GM18508 (cell line): ENCODE measurements around the gene UQCR10.
"Not testable (repeated sequence)": the region's sequence is repeated elsewhere in the genome, so short reads cannot be mapped to it uniquely, and the experiment has no call there.

ENCODE experiments used
- ATAC-seq: cut with Tn5 transposase; IDR thresholded peaks from one replicate; pipeline ENCODE4 v1.9.1; 2021; ENCODE audit warnings: moderate number of reproducible peaks; ENCODE audit not compliant: insufficient read depth, unreplicated experiment

The UQCR10 gene

DNA sequence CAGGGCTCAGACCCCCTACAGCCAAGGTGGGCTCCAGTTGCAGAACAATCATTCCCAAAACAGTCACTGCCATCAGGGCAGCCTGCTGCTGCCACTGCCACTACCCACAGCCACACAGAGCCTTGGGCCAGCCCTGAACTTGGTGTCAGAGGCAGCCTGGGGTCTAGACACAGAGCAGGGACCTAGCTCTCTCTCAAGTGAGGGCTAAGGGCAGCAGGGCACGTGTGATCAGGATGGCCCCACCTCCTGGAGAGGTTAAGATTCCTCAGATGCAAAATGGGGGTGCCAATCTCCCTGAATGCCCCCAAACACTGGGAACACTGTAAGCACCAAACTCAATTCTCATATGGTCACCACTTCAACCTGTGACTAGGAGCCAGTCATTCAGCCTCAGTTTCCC is 31.8 kb upstream of the UQCR10 start:
- ATAC-seq: no peak

DNA sequence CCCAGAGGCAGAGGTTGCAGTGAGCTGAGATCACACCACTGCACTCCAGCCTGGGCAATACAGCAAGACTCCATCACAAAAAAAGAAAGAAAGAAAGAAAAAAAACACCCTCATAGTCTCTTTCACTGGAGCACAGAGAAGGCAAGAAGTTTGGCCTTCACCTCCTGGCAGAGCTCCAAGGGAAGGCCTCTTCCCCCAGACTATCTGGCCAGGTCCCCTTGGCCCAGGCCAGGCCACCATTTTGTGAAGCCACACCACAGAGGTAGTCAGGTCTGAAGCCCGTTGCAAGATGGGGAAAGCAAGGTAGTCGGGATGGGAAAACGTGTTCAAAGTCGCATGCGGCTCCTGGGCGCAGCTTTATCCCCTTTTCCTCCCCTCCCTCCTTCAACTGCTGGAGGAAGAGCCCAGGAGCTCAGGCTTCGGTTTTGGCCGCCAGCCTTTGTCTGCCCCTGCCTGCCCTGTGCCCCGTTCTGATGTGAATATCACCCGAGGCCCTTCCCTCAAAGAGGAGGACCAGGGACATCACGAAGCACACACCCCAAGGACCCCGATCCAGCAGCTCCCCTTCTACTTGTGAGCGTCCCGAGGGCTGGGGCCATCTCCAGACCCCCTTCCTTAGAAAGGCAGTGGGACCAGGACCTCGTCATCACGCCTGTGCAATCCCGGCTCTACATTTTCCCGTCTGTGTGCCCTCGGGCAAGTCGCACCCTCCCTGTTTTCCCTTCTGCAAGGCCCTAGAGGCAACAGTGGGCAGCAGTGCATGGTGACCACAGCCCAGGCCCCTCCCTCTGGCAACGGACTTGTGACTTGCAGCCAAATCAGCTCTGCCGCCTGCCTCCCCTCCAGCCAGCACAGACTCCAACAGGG is 29.7 kb upstream of the UQCR10 start:
- ATAC-seq: no peak

DNA sequence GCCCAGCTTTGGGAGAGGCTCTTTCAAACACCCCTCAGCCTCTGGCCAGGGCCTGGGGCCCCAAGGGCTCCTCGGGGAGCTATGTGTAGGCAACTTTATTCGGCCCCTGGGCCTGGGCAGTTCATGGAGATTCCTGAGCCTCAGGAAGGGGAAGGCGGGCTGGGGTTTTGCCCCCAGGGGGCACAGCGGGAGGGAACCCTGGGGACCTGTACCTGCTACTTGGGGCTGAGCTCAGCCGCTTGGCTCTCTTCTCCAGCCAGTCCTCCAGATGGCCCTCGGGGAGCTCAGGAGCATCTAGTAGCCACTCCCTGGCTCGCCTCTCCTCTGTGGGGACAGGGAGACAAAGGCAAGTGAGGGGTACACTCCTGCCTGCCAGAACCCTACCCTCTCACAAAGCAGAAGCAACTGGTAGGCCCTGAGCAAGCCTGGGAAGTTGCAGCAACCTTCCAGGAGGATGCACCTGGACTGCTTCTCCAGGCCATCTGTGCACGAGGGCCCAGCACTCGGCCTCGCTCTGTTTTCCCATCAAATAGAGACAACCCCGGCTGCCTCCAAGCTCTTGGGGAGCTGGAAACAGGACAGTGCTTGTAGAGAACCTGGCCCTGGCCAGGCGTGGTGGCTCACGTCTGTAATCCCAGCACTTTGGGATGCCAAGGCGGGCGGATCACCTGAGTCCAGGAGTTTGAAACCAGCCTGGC is 28.9 kb upstream of the UQCR10 start:
- no peak for ATAC-seq

DNA sequence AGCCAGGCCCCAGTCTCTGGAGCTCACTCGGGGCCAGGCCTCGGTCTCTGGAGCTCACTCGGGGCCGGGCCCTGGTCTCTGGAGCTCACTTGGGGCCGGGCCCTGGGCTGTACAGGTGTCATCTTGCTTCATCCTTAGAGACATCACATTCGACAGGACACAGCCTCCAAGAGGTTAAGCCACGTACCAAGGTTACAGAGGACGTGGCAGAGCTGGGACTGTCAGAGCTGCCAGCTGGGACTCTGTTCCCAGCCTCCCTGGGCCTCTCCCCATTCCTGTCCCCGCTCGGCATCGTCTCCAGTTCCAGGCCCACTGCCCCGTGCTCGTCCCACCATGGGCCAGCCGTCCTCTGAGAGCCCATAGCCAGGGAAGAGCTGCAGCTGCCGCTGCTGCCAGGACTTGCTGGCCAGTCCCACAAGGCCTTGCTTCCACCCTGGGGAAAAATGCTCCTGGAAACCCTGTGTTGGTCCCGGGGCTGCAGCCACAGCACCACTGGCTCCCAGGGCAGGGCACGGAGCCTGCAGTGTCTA is 27.8 kb upstream of the UQCR10 start:
- ATAC-seq: no peak

DNA sequence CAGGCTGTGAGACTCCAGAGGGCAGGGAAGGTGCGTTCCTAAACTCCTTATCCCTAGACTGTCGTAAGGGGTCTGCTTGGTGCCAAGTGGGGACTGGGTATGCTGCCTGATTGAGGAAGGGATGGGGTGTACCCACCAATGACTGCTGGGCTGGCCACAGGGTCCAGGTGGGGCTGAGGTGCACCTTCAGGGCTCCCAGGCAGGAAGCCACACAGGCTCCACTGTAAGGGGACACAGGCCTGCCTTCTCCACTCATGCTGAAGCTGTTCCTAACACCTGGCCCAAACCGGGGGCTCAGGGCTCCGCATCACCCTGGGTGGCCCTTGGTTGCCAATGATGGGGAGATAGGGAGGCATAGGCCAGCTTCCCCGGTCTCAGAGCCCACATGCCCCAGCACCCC is 27.0 kb upstream of the UQCR10 start:
- ATAC-seq: no peak

DNA sequence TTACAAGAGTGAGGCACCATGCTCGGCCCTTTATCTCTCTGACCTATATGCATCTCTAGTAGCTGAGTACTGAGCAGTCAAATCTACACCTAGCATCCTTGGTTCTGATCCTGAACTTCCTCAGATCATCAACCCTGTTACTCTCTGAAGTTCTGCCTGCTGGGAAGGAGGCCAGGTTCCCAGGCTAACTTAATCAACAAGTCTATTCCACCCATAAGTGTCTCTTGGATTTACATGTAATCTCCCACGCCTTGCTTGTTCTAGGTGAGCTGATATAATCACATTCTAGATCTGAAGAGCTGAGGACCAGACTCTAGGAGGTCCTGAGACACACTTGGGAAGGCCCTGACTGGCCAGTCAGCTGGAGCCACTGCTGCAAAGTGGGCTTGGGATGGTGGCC is 25.2 kb upstream of the UQCR10 start:
- ATAC-seq: no peak

DNA sequence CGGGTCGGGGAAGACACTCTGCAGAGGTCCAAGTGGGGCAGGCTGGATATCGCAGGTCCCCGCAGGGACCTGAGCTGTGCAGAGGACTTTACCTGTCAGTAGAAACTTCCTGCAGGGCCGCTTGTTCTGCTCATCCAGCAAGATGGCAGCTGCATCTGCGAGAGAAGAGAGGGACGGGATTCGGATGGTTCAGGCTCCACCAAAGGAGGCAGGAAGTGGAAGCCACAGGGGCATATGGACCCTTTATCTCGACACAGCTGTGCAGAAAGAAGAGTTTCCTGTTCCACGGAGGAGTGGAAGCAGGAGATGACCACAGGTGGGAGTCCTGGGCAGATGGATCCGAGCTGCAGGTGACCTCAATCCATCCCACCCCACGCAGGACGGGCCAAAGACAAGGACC is 24.8 kb upstream of the UQCR10 start:
- ATAC-seq: no peak

DNA sequence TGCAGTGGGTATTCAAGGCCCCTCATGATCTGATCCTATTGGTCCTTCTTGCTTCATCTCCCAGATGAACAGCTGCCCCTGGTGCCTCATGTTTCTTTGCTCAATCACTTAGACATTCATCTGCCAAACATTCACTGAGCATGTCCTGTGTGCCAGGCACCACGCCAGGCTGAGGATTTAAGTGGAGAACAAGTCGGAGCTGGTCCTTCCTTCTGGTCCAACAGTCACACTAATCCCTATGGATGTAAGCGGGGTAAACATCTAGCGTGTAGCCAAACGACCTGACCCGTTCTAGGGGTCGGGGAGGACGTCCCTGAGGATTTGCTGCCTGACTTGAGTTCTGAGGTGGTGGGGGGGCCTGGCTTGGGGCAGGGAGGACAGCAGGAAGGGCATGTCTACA is 22.3 kb upstream of the UQCR10 start:
- no peak for ATAC-seq

DNA sequence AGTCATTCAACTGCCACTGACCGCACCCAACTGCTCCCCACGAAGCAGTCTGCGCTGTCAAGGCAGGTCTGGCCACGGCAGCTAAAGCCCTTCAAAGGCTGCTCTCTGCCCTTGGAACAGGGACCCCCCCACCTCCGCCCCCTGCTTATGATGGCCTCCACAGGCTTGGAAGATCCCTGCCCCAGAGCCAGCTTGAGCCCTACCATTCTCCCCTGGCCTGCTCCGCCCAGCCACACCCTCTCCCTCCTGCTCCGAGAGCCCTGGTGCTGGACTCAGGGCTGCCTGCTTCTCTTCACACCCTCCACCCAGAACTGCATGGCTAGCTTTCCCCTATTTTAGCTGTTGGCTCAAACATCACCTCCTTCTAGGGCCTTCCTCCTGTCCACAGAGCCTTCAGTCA is 19.3 kb upstream of the UQCR10 start:
- ATAC-seq: no peak

DNA sequence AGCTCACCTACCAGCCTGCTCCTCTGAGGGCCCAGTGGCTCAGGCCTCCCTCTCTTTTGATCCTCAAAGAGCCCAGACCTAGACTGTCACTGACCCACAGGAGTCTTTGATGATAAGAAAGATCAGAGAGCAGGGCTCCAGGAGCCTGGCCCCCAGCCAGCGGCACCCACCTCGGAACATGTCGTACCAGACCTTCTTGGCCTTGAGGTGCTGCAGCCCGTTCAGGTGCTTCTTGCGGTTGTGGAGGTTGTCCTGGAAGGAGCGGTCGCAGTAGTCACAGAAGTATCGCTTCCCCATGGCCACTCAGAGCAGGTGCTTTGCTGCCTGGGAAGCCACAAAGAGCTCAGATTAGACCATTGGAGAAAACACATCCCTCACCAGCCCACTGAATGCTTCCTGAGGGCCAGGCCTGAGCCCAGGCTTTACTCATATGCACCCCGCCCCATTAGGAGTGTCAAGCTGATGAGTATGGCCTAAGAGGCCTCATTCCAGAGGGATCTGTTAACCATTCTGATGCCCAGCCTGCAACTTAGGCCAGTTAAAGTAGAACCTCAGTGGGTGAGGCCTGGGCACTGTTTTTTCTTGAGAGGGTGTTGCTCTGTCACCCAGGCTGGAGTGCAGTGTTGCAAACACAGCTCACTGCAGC is 18.8 kb upstream of the UQCR10 start:
- ATAC-seq: no peak

DNA sequence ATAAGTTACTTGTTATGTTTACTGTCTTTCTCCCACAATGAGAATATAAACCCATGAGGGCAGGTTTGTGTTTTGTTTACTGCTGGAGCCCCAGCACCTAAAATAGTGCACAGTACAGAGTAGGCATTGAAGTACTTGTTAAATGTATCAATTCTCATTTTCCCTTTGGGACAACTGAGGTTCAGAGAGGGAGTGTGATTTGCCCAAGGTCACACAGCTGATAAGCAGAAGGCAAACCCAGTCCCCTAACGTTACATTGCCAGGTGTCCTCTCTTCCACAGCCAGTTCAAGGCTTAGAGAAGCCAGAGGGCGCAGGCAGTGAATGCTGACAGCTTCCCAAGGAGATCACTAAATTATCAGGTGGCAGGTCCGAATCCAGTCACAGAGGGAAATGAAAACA is 17.1 kb upstream of the UQCR10 start:
- no peak for ATAC-seq

DNA sequence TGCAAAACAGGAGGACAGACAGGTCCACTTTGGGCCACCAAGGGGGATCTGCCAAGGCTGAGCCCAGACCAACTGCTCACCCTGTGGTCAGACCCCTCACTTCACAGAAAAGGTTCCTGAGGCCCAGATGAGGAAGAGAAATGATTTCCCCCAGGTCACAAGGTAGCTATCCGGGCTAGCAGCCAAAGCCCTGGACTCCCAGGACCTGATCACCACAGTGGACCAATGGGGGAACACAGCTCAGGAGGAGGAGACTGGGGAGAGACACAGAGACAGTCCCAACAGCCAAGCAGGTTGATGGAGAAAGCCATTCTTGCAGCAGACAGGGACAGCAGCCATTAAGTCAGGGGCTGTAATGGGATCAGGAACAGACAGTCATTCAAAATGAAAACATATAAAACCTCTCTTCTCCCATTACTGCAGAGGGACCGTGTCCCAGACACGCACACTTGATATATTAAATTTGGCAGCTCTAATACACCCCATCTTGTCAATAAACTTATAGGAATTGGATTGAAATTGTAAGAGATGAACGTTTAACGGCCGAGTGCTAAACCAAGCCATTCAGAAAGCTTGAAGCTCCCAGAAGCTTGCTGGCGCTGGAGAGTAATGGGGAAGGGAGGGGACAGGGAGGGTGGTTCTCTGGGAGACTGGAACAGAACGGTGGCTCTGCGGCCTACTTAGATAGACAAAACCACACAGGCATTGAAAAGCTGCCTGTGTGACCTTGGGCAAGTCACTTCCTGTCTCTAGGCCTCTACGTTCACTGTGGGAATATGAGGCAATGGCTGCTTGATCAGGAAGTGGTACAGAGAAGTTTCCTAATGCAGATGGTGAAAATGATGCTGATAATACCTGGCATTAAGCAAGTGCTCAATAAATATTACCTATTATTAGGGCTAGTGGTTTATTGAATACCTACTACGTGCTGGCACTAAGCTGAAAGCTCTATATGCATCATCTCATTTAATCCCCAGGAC is 16.3 kb upstream of the UQCR10 start:
- ATAC-seq: no peak

DNA sequence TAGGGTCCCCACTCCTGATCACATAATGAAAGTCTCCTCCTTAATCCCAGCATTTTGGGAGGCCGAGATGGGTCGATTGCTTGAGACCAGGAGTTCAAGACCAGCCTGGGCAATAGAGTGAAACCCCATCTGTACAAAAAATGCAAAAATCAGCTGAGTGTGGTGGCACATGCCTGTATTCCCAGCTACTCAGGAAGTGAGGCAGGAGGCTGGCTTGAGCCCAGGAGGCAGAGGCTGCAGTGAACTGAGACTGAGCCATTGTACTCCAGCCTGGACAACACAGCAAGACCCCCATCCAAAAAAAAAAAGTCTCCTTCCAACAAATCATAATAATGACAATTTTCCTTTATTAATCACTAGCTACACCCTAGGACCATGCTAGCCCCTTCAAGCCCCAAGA is 15.5 kb upstream of the UQCR10 start:
- no peak for ATAC-seq

DNA sequence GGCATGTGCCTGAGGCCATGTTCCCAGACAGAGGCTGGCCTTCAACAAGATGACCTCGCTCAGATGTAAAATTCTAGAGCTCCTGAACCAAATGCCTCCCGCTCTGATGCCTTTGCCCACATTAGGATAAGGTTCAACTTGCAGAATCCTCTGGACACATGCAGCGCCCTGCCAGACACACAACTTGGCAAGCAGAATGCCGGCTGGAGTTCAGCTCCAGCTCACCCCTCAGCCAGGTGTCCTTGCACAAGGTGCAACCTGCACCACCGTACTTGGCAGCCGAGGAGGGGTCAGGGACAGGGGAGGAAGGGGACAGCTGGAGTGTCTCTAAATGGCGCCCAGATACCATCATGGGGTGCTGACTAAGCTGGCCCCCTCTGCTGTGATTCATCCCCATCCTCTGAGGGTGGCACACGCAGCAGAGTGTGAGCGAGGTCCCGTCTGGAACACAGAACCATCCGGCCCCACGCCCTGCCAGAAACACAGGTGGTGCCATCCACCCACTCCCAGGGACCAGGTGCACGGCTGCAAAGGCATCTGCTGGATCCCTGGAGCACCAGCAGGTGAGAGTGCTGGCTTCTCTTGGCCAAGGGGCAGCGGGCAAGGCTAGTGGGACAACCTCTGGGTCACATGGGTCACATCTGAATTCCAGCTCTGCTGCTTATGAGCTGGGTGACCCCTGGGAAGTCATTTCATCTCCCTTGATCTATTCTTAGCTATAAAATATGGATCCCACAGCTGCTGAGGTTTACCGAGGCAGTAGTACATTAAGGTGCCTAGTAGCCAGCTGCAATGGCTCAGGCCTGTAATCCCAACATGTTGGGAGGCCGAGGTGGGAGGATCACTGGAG is 13.1 kb upstream of the UQCR10 start:
- no peak for ATAC-seq

DNA sequence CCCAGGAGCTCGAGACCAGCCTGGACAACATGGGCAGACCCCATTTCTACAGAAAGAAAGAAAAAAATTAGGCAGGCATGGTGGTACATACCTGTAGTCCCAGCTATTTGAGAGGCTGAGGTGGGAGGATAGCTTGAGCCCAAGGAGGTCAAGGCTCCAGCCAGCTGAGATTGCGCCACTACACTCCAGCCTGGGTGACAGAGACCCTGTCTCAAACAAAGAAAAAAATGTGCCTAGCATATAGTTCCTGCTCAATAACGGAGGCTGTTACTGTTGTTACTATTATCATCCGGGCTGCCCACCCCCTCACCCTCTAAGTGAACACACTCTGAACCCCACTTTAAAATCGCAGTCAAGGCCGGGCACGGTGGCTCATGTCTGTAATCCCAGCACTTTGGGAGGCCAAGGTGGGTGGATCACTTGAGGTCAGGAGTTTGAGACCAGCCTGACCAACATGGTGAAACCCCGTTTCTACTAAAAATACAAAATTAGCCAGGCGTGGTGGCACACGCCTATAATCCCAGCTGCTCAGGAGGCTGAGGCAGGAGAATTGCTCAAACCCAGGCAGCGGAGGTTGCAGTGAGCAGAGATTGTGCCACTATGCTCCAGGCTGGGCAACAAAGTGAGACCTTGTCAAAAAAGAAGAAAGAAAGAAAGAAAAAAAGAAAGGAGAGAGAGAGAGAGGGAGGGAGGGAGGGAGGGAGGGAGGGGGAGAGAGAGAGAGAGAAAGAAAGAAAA is 12.3 kb upstream of the UQCR10 start:
- not testable (repeated sequence) for ATAC-seq

DNA sequence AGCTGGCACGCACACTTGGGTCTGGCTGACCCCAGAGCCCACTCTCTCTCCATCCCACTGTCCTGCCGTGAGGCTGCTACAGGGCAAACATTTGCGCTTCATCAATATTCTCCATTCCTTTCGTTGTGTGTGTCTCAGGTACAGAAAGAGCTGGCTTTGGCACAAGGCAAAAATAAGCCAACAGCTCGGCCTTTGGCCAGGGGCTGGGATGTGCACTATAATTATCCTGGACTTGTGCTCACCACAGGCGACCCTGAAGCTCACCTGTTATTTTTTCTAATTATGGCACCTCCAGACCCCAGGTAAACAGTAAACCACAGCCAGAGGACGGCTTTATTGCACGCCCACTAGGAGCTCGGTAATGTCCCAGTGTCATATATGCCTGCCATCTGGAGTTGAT is 11.3 kb upstream of the UQCR10 start:
- no peak for ATAC-seq

DNA sequence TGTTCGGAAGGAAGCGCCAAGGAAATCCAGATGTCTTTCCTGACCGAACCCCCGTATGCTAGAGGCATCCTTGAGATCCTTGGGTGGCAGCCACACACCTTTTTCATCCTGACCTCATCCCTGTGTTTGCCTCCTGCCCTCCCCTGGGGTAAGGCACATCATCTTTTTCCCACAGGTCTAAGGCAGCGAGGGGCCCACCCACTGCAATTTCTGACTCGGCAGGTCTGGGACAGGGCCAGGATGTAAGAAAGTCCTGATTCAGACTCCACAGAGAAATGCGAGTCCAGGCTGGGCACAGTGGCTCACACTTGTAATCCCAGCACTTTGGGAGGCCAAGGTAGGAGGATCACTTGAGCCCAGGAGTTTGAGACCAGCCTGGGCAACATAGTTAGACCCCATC is 10.8 kb upstream of the UQCR10 start:
- no peak for ATAC-seq

DNA sequence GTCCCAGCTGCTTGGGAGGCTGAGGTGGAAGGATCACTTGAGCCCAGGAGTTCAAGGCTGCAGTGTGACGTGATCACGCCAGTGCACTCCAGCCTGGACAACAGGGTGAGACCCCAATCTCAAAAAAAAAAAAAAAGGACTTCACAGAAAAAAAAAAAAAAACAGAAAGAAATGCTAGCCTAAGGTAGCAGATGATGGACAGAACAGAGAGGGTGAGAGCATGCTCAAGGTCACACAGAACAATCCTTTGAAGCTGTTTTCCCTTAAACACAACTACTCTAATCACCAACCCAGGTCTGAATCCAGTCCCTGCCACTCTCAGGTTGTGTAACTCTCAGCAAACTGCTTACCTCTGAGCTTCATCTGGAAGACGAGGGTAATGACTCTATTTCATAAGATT is 10.1 kb upstream of the UQCR10 start:
- ATAC-seq: no peak
